ENCODE measurements around the gene MACROD2.

MACROD2 gene

GRCh38 chr20:14336686-14337085 lies 341.4 kb downstream of the MACROD2 start:
- no peak for DNase-seq (ENCODE audit: low read depth)

GRCh38 chr20:14337400-14338171 lies 342.3 kb downstream of the MACROD2 start, which contains the start of gene FLRT3:
Gene FLRT3 (minus strand): TSS chr20:14337612. CDS start chr20:14327506, 10,106 bp downstream.
- no peak for DNase-seq (ENCODE audit: low read depth)

- no peak for DNase-seq (ENCODE audit: low read depth)
Measured at GRCh38 chr20:14341801-14342200, 346.5 kb downstream of the MACROD2 start.

- no peak for DNase-seq (ENCODE audit: low read depth)
Measured at GRCh38 chr20:14342918-14343317, 347.6 kb downstream of the MACROD2 start.

GRCh38 chr20:14343491-14344065 lies 348.3 kb downstream of the MACROD2 start:
- DNase-seq (ENCODE audit: low read depth): no peak

- no peak for DNase-seq (ENCODE audit: low read depth)
Measured at GRCh38 chr20:14344746-14345145, 349.4 kb downstream of the MACROD2 start.

GRCh38 chr20:14355791-14356190 lies 360.5 kb downstream of the MACROD2 start:
- DNase-seq (ENCODE audit: low read depth): no peak

- DNase-seq (ENCODE audit: low read depth): no peak
Measured at GRCh38 chr20:14360416-14360815, 365.1 kb downstream of the MACROD2 start.

GRCh38 chr20:14361509-14362345 lies 366.4 kb downstream of the MACROD2 start:
- DNase-seq (ENCODE audit: low read depth): no peak

GRCh38 chr20:14374196-14374595 lies 378.9 kb downstream of the MACROD2 start:
- no peak for DNase-seq (ENCODE audit: low read depth)

- no peak for DNase-seq (ENCODE audit: low read depth)
Measured at GRCh38 chr20:14375416-14375985, 380.2 kb downstream of the MACROD2 start.

GRCh38 chr20:14378326-14378725 lies 383.0 kb downstream of the MACROD2 start:
- DNase-seq (ENCODE audit: low read depth): no peak

- no peak for DNase-seq (ENCODE audit: low read depth)
Measured at GRCh38 chr20:14383335-14383734, 388.0 kb downstream of the MACROD2 start.

GRCh38 chr20:14384416-14385175 lies 389.3 kb downstream of the MACROD2 start:
- no peak for DNase-seq (ENCODE audit: low read depth)

- no peak for DNase-seq (ENCODE audit: low read depth)
Measured at GRCh38 chr20:14385176-14385740, 389.9 kb downstream of the MACROD2 start.

GRCh38 chr20:14386726-14387125 lies 391.4 kb downstream of the MACROD2 start:
- DNase-seq (ENCODE audit: low read depth): no peak

GRCh38 chr20:14401479-14402138 lies 406.3 kb downstream of the MACROD2 start:
- no peak for DNase-seq (ENCODE audit: low read depth)

GRCh38 chr20:14404515-14404914 lies 409.2 kb downstream of the MACROD2 start:
- DNase-seq (ENCODE audit: low read depth): no peak

GRCh38 chr20:14406495-14406894 lies 411.2 kb downstream of the MACROD2 start:
- DNase-seq (ENCODE audit: low read depth): no peak

GRCh38 chr20:14407336-14407735 lies 412.0 kb downstream of the MACROD2 start:
- DNase-seq (ENCODE audit: low read depth): no peak

Data from stimulated activated CD8-positive, alpha-beta memory T cell treated with anti-CD3 and anti-CD28 coated beads, Interleukin-12 subunit alpha, Interleukin-12 subunit beta, amount 100 ng/mL, for 1 hour (primary cell).